Fibroblast of pulmonary artery (primary cell): Measurements from ENCODE around the gene ADAMTS4.
A peak's percentile ranks its signal among the peaks of the same experiment; 100 is the strongest.

ENCODE experiments used
- DNase-seq: peaks from one replicate; pipeline ENCODE4 v3.0.0-alpha.2; 2010; ENCODE audit warnings: low read depth
- H3K4me3 ChIP-seq: replicated peaks from 2 replicates; pipeline ENCODE4 v1.5.1; 2011; ENCODE audit warnings: low read depth, mild to moderate bottlenecking, control low read depth, low read length, moderate library complexity
- CTCF ChIP-seq: IDR thresholded peaks from 2 replicates; pipeline ENCODE4 v1.5.1; 2011; ENCODE audit warnings: mild to moderate bottlenecking, control low read depth, low read length, inconsistent platforms; ENCODE audit errors: missing control alignments

Gene ADAMTS4

GRCh38 chr1:161198897-161199431 lies at the start of gene ADAMTS4:
Gene ADAMTS4, minus strand, starts transcription at chr1:161199054. Its CDS starts 427 bp downstream, at chr1:161198627.
- no peak for TF ChIP-seq CTCF
- H3K4me3 ChIP-seq = peak within 1 kb of the TSS; percentile 65
- DNase-seq = peak; percentile 94

GRCh38 chr1:161244888-161245287 lies 46.0 kb upstream of the ADAMTS4 start:
- no peak for TF ChIP-seq CTCF
- no peak for DNase-seq
- no peak overlapping the region for H3K4me3 ChIP-seq

GRCh38 chr1:161242313-161242712 lies 43.5 kb upstream of the ADAMTS4 start:
- no peak overlapping the region for H3K4me3 ChIP-seq
- TF ChIP-seq CTCF = no peak
- no peak for DNase-seq

GRCh38 chr1:161241682-161242081 lies 42.8 kb upstream of the ADAMTS4 start:
- DNase-seq = no peak
- TF ChIP-seq CTCF = no peak
- H3K4me3 ChIP-seq = no peak overlapping the region

GRCh38 chr1:161238039-161238473 lies 39.2 kb upstream of the ADAMTS4 start, which contains the start of gene NR1I3:
Gene NR1I3, minus strand, starts transcription at chr1:161238203. Its CDS starts 1,638 bp downstream, at chr1:161236565.
- TF ChIP-seq CTCF = no peak
- H3K4me3 ChIP-seq = no peak within 1 kb of the TSS
- no peak for DNase-seq

GRCh38 chr1:161235957-161236775 lies 37.3 kb upstream of the ADAMTS4 start:
- TF ChIP-seq CTCF = no peak
- DNase-seq = no peak
- H3K4me3 ChIP-seq = no peak overlapping the region
